HepG2 (cell line): Measurements from ENCODE around the gene HNRNPH3. TPM values are rescaled to one million over a fixed set of nuclear protein-coding genes. Genes with fewer than 3 reads are reported as not detected.

Source experiments
- ATAC-seq: fragments of 200-7000 bp; cut with Tn5 transposase; 3 replicates; pipeline ENCODE4 v1.9.1; 2020; ENCODE audit warnings: mild to moderate bottlenecking, moderate library complexity
- BruUV-seq: library from RNA; stranded (reverse); fragments of 400-500 nt; replicated peaks from 2 replicates; lab custom pipeline; 2021; lab: Mats Ljungman, UMichigan
- CTCF ChIA-PET: fragments of 300-600 bp; formaldehyde crosslinking; extraction: SDS; loops from one replicate; lab custom pipeline; 2021; ENCODE audit warnings: low total read pairs, inconsistent platforms, low intra/inter-chr PET ratio; lab: Yijun Ruan, JAX
- POLR2A ChIA-PET: fragments of 350-600 bp; sonication (Branson Sonifier 250); formaldehyde crosslinking; loops from one replicate; lab custom pipeline; 2020; ENCODE audit warnings: antibody characterized with exemption, inconsistent platforms; lab: Yijun Ruan, JAX
- DNase-seq: peaks from one replicate; pipeline ENCODE4 v3.0.0-alpha.2; 2015; ENCODE audit warnings: low spot score
- FAIRE-seq: peaks from 3 replicates; lab custom pipeline; 2011; peaks lifted over from hg19 to GRCh38; lab: Jason Lieb, UNC
- H2AFZ ChIP-seq: one replicate; pipeline ENCODE4 v1.6.1; 2011; ENCODE audit warnings: low read length, inconsistent platforms
- H3K27ac ChIP-seq: fragments of 300-600 bp; 3 replicates; pipeline ENCODE4 v1.8.0; 2011; ENCODE audit warnings: mixed run types, mild to moderate bottlenecking, mixed read lengths, low read length, inconsistent platforms; ENCODE audit not compliant: insufficient read depth; ENCODE audit errors: extremely low read length
- H3K27me3 ChIP-seq, 2 experiments: fragments of 200-600 bp in 1 of 2; 2 replicates in 1 of 2; 3 replicates in 1 of 2; pipeline versions ENCODE4 v1.6.0 to v1.8.0; 2011; ENCODE audit warnings: low read length in 2 of 2, mild to moderate bottlenecking in 2 of 2, moderate library complexity in 2 of 2, inconsistent platforms in 1 of 2; ENCODE audit not compliant: insufficient read depth in 2 of 2, control insufficient read depth in 1 of 2
- H3K36me3 ChIP-seq, 2 experiments: fragments of 200-600 bp in 1 of 2; replicated peaks in 1 of 2; 2 replicates in 1 of 2; 3 replicates in 1 of 2; pipeline versions ENCODE4 v1.5.1 to v1.8.0; 2011; ENCODE audit warnings: low read length in 2 of 2, inconsistent platforms in 1 of 2; ENCODE audit not compliant: insufficient read depth in 2 of 2, control insufficient read depth in 1 of 2
- H3K4me1 ChIP-seq: 2 replicates; pipeline ENCODE4 v1.5.1; 2012; ENCODE audit warnings: low read length, inconsistent platforms; ENCODE audit not compliant: insufficient read depth
- H3K4me2 ChIP-seq: 2 replicates; pipeline ENCODE4 v1.6.0; 2011; ENCODE audit warnings: low read depth, low read length, inconsistent platforms
- H3K4me3 ChIP-seq, 3 experiments: fragments of 200-600 bp in 1 of 3; sonication (generic), shearing (Covaris generic) in 1 of 3; replicated peaks in 1 of 3; 2 replicates each; pipeline ENCODE4 v1.5.1; 2011 to 2016; ENCODE audit warnings: low read length in 3 of 3, inconsistent platforms in 2 of 3, low read depth in 2 of 3, mild to moderate bottlenecking in 2 of 3, control low read depth in 1 of 3, mixed read lengths in 1 of 3; ENCODE audit not compliant: insufficient read depth in 1 of 3
- H3K79me2 ChIP-seq: one replicate; pipeline ENCODE4 v1.6.1; 2011; ENCODE audit warnings: low read length, inconsistent platforms; ENCODE audit not compliant: insufficient read depth
- H3K9ac ChIP-seq: 2 replicates; pipeline ENCODE4 v1.6.0; 2011; ENCODE audit warnings: mild to moderate bottlenecking, low read depth, low read length, inconsistent platforms; ENCODE audit not compliant: insufficient read depth
- H3K9me3 ChIP-seq: 2 replicates; pipeline ENCODE4 v1.5.1; 2012; ENCODE audit warnings: mild to moderate bottlenecking, low read length
- H4K20me1 ChIP-seq: 2 replicates; pipeline ENCODE4 v1.6.0; 2011; ENCODE audit warnings: inconsistent platforms, mild to moderate bottlenecking, low read length, moderate library complexity; ENCODE audit not compliant: insufficient read depth
- CBFB ChIP-seq: sonication (generic); formaldehyde crosslinking; IDR thresholded peaks from 2 replicates; pipeline ENCODE4 v1.4.0; 2020; ENCODE audit warnings: missing genetic modification reagents
- GTF2F1 ChIP-seq: fragments of 150-350 bp; IDR thresholded peaks from 2 replicates; pipeline ENCODE4 v1.6.1; 2014; ENCODE audit warnings: low read length
- RAD21 ChIP-seq: fragments of 450-650 bp; formaldehyde crosslinking; IDR thresholded peaks from 2 replicates; pipeline ENCODE4 v1.5.0; 2020; ENCODE audit warnings: mild to moderate bottlenecking
- SATB2 ChIP-seq: sonication (generic); formaldehyde crosslinking; IDR thresholded peaks from 2 replicates; pipeline ENCODE4 v1.5.0; 2020; ENCODE audit warnings: missing genetic modification reagents
- YY1 ChIP-seq: IDR thresholded peaks from 2 replicates; pipeline ENCODE4 v1.6.1; 2011; ENCODE audit warnings: low read length, low read depth, moderate library complexity, mild to moderate bottlenecking; ENCODE audit not compliant: insufficient read depth, insufficient replicate concordance
- ZNF260 ChIP-seq: sonication (generic); formaldehyde crosslinking; IDR thresholded peaks from 2 replicates; pipeline ENCODE4 v1.4.0; 2020; ENCODE audit warnings: missing genetic modification reagents, low read depth, mild to moderate bottlenecking, borderline replicate concordance
- ZNF616 ChIP-seq: sonication (generic); formaldehyde crosslinking; IDR thresholded peaks from 2 replicates; pipeline ENCODE4 v1.5.0; 2020; ENCODE audit warnings: low read depth, mild to moderate bottlenecking, missing genetic modification reagents
- ZNF703 ChIP-seq: sonication (generic); formaldehyde crosslinking; IDR thresholded peaks from 2 replicates; pipeline ENCODE4 v1.5.1; 2020; ENCODE audit warnings: missing genetic modification reagents, mild to moderate bottlenecking, moderate library complexity, borderline replicate concordance
- ZSCAN30 ChIP-seq: sonication (generic); formaldehyde crosslinking; IDR thresholded peaks from 2 replicates; pipeline ENCODE4 v1.5.0; 2020; ENCODE audit warnings: mild to moderate bottlenecking, missing genetic modification reagents
- WGBS: methylation state at CpG from one replicate; pipeline ENCODE4 v1.1.6; 2017; ENCODE audit warnings: low lambda C conversion rate; 5-methylcytosine and 5-hydroxymethylcytosine counted together
- in situ Hi-C: cut with HindIII; loops from 2 replicates; pipeline ENCODE4 v1.10.0; 2017; ENCODE audit warnings: low pct_unique_long_range_greater_than_20kb; ENCODE audit not compliant: extremely low pct_ligation_motif_present
- intact Hi-C: fragments of 100-400 bp; cut with micrococcal nuclease; formaldehyde crosslinking; loops from one replicate; pipeline ENCODE4 v1.10.0; 2022; ENCODE audit not compliant: unreplicated experiment
- polyA plus RNA-seq, 8 experiments: library from polyadenylated mRNA; depleted of rRNA in 3 of 8; stranded (reverse) in 7 of 8; unstranded in 1 of 8; fragments of >200 nt; fragmentation: Illumina TruSeq in 4 of 8; extraction: Trizol in 4 of 8; gene quantifications; 2 replicates each; pipeline versions ENCODE4 v1.2.1 to v1.2.3, GENCODE V29; 2011 to 2016; ENCODE audit warnings: low read depth in 4 of 8, missing spikeins in 1 of 8, mixed read lengths in 1 of 8; ENCODE audit not compliant: insufficient read depth in 1 of 8
- total RNA-seq, 5 experiments: library from RNA; depleted of rRNA; stranded (reverse); fragments of >200 nt; fragmentation: Illumina TruSeq; extraction: Trizol; gene quantifications; 2 replicates each; pipeline ENCODE4 v1.2.3, GENCODE V29; 2016; ENCODE audit warnings: low read depth in 1 of 5
- TF ChIP-seq, protein P1 (sequence below): IDR thresholded peaks from 2 replicates; pipeline ENCODE4 v1.6.1; 2018; ENCODE audit warnings: missing genetic modification reagents, mild to moderate bottlenecking, missing compliant biosample characterization
- TF ChIP-seq, protein P2 (sequence below): IDR thresholded peaks from 2 replicates; pipeline ENCODE4 v1.6.1; 2016; ENCODE audit warnings: missing genetic modification reagents, missing compliant biosample characterization
- TF ChIP-seq, protein P3 (sequence below): sonication (generic); formaldehyde crosslinking; IDR thresholded peaks from 2 replicates; pipeline ENCODE4 v1.5.1; 2020; ENCODE audit warnings: mild to moderate bottlenecking, missing genetic modification reagents, borderline replicate concordance
- TF ChIP-seq, protein P4 (sequence below): sonication (generic); formaldehyde crosslinking; IDR thresholded peaks from 2 replicates; pipeline ENCODE4 v1.4.0; 2020; ENCODE audit warnings: mild to moderate bottlenecking, missing genetic modification reagents

Gene HNRNPH3
- total and polyA plus RNA-seq, 2 of the 13 experiments (the other 11 are each of a cell fraction or from before 2014, with no cell fraction given) = 46.0 to 47.7 TPM

DNA sequence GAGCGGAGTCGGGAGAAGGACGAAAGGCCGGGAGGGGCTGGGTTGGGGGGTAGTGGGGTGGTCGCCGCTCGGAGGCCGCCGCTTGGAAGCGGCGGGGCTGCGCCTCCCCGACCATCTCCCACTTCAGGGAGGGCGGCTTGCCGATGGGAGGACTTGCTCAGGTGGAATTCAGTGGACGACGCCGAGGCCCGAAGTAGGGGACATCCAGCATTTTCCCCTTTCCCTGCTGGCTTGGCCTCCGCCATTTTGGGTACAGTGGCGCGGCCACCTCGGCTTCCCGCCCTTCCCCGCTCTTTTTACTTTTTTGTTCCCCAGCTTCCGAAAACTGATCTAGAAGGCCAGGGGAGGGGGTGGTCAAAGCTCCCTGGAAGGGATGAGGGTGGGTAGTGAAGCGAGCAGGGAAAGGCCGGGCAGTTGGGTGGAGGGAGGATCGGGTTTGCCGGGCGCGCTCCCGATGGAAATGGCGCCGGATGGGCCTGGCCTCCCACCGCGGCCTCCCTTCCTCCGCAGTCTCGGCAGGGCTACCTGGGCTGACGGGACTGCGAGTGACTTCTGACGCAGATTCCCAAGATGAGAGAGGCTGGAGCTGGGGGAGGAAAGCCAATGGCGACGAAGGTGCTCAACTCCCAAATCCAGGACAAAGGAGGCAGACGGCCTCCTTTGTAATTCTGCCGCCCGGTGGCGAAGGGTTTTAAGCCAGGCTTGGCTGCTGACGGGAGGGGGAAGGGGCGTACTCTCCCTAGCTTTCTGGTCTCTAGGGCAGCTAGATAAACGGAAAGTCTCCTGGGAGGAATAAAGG, 594 bp downstream of the HNRNPH3 start, which contains the start of gene PBLD:
TSS of gene PBLD (minus strand) at position 670 of the 799 bp plus-strand sequence. CDS start 26,084 bp downstream, outside the sequence.
- peaks cover 46% of the 10 kb centered on the region for H4K20me1 ChIP-seq
- peaks cover 0 to 2% of the 10 kb centered on the region in 2 experiments; a peak in 2 of 5 replicates for H3K36me3 ChIP-seq
- H2AFZ ChIP-seq = no peak within 1 kb of the TSS
- H3K27me3 ChIP-seq = no peaks in the 10 kb centered on the region; a peak in 1 of 5 replicates
- BruUV-seq = no TSS peak
- POLR2A ChIA-PET = interaction anchor here (0.6 to 2.1 kb wide), 22 partner anchors 10 to 544 kb away, joined by 3 to 10 read pairs (median 4); partner anchors contain the start of genes ATOH7, CCAR1, DNAJC12 and RUFY2
- in situ Hi-C loops = no loop called here
- peak within 1 kb of the TSS; percentile 95 for H3K27ac ChIP-seq
- DNase-seq (peak; percentile 71), ATAC-seq (peak; percentile 61), FAIRE-seq (no peak)
- peak within 1 kb of the TSS; percentile 79 for H3K4me2 ChIP-seq
- peaks cover 58% of the 10 kb centered on the region for H3K4me1 ChIP-seq
- peak within 1 kb of the TSS; percentile 98 for H3K9ac ChIP-seq
- intact Hi-C loops = no loop called here
- peaks cover 56% of the 10 kb centered on the region for H3K79me2 ChIP-seq
- under 1% methylated on average over 35 of the region's 51 CpGs for WGBS
- H3K9me3 ChIP-seq = no peaks in the 10 kb centered on the region
- CTCF ChIA-PET = no interaction called here
- H3K4me3 ChIP-seq = peak within 1 kb of the TSS; percentile 90 to 98 (median 98)
- TF ChIP-seq, protein P1, sequence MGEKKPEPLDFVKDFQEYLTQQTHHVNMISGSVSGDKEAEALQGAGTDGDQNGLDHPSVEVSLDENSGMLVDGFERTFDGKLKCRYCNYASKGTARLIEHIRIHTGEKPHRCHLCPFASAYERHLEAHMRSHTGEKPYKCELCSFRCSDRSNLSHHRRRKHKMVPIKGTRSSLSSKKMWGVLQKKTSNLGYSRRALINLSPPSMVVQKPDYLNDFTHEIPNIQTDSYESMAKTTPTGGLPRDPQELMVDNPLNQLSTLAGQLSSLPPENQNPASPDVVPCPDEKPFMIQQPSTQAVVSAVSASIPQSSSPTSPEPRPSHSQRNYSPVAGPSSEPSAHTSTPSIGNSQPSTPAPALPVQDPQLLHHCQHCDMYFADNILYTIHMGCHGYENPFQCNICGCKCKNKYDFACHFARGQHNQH (CRISPR knock-in tag) = peak; percentile 50; the same call in 1 of the 2 replicates
- no peak for TF ChIP-seq ZNF703 (CRISPR knock-in tag)
- TF ChIP-seq, protein P2, sequence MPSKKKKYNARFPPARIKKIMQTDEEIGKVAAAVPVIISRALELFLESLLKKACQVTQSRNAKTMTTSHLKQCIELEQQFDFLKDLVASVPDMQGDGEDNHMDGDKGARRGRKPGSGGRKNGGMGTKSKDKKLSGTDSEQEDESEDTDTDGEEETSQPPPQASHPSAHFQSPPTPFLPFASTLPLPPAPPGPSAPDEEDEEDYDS (CRISPR knock-in tag) = peak; percentile 43
- TF ChIP-seq, protein P3, sequence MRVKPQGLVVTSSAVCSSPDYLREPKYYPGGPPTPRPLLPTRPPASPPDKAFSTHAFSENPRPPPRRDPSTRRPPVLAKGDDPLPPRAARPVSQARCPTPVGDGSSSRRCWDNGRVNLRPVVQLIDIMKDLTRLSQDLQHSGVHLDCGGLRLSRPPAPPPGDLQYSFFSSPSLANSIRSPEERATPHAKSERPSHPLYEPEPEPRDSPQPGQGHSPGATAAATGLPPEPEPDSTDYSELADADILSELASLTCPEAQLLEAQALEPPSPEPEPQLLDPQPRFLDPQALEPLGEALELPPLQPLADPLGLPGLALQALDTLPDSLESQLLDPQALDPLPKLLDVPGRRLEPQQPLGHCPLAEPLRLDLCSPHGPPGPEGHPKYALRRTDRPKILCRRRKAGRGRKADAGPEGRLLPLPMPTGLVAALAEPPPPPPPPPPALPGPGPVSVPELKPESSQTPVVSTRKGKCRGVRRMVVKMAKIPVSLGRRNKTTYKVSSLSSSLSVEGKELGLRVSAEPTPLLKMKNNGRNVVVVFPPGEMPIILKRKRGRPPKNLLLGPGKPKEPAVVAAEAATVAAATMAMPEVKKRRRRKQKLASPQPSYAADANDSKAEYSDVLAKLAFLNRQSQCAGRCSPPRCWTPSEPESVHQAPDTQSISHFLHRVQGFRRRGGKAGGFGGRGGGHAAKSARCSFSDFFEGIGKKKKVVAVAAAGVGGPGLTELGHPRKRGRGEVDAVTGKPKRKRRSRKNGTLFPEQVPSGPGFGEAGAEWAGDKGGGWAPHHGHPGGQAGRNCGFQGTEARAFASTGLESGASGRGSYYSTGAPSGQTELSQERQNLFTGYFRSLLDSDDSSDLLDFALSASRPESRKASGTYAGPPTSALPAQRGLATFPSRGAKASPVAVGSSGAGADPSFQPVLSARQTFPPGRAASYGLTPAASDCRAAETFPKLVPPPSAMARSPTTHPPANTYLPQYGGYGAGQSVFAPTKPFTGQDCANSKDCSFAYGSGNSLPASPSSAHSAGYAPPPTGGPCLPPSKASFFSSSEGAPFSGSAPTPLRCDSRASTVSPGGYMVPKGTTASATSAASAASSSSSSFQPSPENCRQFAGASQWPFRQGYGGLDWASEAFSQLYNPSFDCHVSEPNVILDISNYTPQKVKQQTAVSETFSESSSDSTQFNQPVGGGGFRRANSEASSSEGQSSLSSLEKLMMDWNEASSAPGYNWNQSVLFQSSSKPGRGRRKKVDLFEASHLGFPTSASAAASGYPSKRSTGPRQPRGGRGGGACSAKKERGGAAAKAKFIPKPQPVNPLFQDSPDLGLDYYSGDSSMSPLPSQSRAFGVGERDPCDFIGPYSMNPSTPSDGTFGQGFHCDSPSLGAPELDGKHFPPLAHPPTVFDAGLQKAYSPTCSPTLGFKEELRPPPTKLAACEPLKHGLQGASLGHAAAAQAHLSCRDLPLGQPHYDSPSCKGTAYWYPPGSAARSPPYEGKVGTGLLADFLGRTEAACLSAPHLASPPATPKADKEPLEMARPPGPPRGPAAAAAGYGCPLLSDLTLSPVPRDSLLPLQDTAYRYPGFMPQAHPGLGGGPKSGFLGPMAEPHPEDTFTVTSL (CRISPR knock-in tag) = no peak
- 0 out of 2 replicates have a peak, but pooled peaks have one; percentile 14 for TF ChIP-seq ZSCAN30 (CRISPR knock-in tag)
- no peak for TF ChIP-seq ZNF260 (CRISPR knock-in tag)
- TF ChIP-seq YY1 = peak; percentile 91
- no peak for TF ChIP-seq GTF2F1
- TF ChIP-seq RAD21 = peak; percentile 49; the same call in 1 of the 2 replicates
- TF ChIP-seq, protein P4, sequence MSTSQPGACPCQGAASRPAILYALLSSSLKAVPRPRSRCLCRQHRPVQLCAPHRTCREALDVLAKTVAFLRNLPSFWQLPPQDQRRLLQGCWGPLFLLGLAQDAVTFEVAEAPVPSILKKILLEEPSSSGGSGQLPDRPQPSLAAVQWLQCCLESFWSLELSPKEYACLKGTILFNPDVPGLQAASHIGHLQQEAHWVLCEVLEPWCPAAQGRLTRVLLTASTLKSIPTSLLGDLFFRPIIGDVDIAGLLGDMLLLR (CRISPR knock-in tag) = peak; percentile 35; the same call in 1 of the 2 replicates
- TF ChIP-seq CBFB (CRISPR knock-in tag) = peak; percentile 54; the same call in 1 of the 2 replicates
- no peak for TF ChIP-seq ZNF616
- 0 out of 2 replicates have a peak, but pooled peaks have one; percentile 60 for TF ChIP-seq SATB2 (CRISPR knock-in tag)
